GM19452 (cell line): ENCODE measurements around the gene TCF3.

ENCODE experiments used
- ATAC-seq: cut with Tn5 transposase; IDR thresholded peaks from one replicate; pipeline ENCODE4 v1.9.1; 2021; ENCODE audit not compliant: unreplicated experiment

The TCF3 gene

DNA sequence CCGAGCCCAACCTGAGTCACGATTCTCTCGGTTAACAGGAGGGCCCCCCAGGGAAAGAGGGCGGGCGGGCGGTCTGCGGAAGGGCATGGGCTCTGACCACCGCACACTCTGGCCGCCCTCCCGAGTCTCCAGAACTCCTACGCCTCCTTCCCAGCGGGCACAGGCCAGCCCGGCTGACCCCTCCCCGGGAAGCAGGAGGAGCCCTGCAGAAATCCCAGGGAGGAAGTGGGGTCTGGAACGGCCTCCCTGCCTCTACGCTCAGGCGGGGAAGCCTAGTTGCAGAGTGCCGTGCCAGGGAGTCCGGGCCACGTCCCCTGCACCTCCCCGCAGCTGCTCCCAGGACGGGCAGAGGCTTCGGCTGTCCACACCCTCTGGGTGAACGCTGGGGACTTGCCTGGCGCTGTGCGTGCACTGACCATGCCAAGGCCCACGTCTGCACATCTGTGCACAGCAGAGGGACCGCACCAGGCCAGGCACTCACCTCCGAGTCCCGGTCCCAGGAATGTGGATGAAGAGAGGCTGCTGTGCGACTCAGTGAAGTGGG, 20.8 kb downstream of the TCF3 start:
- no peak for ATAC-seq

DNA sequence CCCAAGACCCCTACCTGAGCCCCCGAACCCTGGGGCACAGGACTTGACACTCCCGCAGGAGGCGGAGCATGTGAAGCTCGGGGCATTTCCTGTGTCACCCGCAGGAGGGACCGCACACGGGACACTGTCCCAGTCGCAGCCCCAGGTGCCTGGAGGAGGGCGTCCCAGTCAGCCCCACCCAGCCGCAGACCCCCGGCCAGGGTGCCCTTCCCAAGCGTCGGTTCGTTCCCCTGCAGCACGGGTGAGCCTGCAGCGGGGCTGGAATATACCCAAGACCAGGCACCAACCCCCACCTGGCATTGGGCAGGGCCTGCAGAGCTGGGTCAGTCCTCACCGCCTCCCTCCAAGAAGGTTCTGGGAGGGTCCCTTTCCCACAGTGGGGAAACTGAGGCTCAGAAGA, 21.6 kb downstream of the TCF3 start:
- ATAC-seq = no peak

DNA sequence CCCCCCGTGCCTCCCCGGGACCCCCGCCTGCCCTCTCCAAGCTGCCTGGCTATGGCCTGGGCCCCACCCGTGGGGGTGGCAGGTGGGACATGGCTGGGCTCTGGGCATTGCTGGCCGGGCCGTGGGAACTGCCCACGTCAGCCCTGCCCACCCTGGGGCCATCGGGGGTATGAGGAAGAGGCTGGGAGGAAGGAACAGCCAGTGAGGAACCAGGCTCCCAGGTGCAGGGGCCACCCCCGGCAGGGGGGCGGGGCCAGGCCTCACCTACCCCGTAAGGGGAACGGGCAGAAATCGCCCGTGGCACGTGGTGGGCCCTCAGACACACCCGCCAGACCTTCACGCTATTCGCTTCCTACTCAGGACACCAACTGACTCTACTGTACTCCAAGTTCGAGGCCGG, 22.4 kb downstream of the TCF3 start:
- no peak for ATAC-seq

DNA sequence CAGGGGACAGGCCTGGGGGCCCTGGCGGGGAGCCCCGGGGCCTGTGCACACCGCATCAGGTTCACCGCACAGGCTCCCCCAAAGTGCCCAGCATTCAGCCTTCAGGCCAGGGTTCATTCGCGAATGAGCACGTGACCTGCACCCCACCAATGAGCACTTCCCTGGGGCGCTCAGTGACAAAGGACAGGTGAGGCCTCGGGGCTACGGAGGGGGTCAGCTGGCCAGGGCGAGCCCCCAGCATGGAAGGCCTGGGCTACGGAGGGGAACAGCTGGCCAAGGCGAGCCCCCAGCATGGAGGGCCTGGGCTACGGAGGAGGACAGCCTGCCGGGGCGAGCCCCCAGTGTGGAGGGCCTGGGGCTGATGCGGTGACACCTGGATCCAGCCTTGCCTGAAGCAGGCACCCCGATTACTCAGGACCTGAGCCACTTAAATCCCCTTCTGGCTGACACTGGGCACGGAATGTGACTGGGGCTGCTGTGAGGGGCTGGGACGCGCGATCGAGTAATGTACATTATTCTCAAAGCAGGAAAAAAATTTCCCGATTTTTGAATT, 23.1 kb downstream of the TCF3 start:
- no peak for ATAC-seq

DNA sequence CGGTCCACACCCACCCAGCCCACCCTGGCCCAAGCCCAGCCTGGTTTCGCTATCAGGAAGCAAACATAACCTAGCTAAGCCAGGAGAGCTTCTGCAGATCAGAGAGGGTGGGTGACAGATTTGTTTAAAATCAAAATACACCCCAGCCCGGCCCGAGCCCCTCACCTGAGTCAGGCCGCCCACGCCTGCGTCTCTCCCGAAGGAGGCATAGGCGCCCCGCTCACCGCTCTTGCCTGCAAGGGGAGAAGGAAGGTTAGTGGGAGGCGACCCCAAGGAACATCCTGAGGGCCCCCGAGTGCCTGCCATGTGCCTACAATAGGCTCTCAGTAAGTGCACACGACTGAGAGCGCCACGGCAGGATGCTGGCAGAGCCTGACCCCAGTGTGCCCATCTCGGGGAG, 25.2 kb downstream of the TCF3 start:
- ATAC-seq = no peak

DNA sequence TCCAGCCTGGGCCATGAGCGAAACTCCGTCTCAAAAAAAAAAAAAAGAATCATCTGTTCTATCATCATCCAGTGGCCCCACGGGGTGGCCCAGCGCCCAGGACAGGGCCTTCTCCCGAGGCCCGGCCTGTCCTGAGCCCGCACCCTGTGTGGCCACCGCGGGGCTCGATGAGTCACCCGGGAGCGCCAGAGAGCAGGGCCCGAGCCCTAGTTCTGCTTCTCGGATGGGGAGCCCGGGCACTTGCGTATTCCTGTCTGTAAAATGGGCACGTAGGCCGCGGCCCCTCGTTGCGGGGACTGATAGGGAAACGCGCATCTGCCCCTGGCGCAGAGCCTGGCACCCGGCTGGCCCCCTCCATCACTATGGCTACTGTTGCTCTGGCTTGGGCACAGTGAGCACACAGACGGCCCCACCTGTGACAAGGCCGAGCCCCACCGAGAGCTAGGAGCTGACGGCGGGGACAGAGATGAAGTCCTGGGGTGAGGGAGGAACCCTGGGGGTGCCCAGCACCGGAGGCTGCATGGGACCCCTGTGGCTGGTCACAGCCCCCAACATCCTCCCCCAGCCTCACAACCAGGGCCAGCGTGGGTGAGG, 25.9 kb downstream of the TCF3 start:
- no peak for ATAC-seq

DNA sequence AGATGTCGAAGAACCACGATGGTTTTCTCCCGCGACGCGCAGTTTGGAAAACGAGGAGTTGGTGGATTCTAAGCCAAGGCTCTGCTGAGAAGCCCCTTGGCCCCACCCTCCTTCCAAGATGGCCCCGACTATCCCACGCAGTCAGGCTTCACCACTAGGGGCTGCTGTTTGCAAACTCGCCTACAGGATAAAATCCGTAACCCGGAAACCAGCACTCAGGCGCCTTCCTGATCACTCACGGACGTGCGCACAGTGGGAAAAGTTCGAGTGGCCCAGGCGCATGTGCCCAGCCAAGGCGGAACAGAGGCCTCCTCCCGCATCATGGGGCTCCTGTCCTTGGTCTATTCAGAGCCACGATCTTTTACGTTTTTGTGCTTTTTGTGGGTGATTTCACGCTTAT, 28.0 kb downstream of the TCF3 start:
- no peak for ATAC-seq

DNA sequence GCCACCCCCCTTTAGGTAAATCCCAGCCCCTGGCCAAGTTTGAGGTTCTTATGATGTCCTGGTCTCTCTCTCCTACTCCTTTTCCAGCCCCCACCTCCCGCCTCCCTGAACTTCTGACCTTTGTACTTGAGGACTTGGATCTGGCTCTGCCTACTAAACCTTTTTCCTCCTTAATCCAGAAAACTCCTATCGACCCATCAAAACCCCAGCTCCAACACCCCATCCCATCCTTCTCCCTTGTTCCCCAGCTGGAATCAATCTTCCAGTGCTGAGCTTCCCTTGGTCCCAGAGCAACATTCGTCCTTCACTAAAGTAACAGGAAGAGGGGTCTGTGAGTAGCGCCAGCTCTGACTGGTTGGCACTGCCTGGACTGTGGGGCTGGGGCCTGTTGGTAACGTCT, 29.9 kb downstream of the TCF3 start:
- ATAC-seq = no peak

DNA sequence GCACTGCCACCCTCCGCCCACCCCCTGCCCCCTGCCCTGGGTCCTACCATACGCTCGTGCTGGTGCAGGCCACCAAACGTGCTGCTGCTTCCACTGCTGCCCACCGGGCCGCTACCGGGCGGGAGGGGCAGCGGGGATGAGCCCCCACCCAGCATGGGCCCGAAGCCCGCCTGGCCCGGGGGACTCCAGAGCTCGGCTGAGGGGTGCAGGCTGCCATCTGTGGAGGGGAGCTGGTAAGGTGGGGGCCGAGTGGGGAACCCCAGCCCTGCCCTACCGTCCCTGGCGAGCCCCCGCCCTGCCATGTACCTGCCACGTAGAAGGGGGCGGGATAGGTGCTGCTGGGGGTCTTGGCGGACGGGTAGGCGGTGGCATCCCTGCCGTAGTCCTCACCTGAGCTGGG, 30.4 kb downstream of the TCF3 start:
- ATAC-seq = no peak

DNA sequence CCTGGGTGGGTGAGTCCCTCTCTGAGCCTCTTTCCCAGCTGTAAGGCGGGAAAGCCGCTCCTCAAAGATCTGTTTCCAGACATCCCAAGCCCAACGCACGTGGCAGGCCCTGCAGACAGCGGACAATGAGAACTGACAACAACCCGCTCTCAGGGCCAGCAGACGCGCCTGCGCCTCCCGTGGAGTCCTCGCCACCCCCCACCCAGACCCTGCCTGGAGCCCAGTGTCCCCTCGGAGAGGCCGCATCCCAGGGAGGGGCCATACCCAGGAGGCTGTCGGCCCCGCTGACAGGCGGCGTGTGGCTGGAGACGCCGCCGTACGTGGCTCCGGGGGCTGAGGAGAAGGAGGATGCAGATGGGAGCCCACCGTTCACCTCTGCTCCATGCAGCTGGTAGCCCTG, 30.8 kb downstream of the TCF3 start:
- ATAC-seq = no peak

DNA sequence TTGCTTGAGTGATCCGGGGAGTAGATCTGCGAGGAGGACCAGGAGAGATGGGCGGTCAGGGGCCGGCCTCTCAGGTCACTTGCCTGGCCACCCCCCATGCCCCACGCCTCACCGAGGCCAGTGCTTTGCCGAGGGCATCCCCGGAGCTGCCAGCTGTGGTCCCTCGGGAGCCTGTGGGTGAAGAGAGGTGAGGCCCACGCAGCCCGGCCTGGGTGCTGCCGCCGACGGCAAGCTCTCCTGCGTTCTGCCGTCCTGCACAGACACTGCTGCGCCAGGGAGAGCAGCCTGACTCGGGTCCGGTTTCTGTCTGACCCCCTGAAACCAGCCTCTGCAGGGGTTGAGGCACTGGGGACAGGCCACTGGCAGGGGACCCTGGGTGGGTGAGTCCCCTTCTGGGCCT, 31.4 kb downstream of the TCF3 start:
- ATAC-seq = no peak

DNA sequence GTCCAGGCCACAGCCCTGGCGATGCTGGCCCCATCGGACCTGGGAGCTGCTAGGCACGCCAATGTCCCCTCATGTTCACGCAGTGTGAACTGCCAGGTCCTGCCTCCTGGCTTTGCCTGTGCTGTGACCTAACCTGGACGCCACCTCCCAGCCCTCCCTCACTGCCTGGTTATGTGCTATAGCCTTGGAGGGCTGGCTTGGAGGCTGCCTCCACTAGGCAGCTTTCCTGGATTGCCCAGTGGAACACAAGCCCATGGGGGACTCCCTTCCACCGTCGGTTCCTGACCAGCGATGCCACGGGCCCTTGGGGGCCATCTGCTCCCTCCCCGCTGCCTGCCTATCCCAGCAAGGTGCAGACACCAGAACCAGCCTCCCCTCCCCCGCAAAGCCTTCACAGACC, 31.9 kb downstream of the TCF3 start:
- no peak for ATAC-seq

DNA sequence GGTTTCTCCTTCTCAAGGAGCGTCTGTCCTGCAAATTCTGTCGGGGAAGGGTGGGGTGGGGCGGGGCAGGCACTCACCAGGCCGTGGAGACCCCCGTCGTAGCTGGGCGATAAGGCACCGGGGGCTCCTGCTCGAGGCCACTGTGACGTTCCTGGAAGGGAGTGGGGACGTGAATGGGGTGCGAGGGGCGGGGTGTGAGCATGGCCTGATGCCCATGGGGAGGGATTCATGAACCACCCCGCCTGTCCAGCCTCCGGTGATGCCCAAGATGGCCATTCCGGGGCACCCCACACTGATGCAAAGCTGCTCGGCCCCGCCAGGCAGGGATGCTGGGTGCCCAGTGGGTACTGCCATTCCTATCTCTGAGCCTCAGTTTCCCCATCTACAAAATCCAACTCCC, 32.7 kb downstream of the TCF3 start:
- no peak for ATAC-seq

DNA sequence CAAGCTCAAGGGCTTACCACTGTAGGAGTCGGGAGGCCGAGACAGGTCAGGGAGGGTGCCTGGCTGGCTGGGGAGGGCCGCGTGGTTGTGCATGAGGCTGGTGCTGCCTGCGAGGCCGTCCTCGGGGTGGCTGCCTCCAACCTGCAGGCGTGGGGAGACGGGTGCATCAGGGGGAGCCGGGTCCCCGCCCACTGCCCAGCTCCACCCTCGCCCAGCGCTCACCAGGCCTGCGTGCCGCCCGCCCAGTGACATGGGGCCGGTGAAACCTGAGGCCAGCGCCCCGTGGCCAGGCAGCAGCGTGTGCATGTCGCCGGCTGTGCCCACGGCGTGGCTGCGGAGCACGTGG, 33.3 kb downstream of the TCF3 start:
- ATAC-seq = no peak

DNA sequence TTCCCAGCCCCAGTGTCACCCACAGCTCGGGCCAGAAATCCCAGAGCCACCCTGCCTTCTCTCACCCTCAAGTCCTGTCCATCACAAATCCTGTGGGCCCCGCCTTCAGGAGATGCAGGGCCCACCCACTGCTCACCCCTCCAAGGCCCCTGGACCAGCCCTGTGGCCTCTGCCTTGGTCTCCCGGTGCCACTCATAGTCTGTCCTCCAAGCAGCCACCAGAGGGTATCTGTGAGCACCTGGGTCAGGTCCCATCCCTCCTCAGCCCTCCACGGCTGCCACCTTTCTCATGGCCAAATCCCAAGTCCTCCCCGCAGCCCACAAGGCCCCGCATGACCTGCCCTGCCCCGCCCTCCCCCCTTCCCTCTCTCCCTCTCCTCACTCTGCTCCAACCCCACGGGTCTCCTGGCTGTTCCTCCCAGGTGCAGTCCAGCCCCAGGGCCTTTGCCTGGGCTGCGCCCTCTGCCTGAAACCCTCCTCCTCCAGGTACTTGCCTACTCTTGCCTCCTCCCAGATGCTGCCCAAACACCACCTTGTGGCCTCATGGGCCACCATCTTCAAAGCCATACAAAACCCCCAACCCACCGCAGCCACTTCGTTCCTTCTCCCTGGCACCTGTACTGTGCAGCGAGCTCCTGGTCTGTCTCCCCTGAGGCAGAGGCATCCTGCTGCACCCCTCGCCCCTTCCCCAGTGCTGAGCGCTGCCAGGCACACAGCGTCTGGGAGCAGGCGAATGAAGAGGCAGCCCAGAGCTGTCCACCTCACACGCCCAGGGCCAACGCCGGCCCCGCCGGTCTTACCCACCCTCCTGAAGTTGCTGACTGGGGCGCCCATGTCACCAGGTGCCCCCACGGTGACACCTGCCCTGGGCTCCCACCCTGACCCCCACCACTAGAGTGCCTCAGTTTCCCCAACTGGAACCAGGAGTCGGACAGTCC, 34.0 kb downstream of the TCF3 start:
- no peak for ATAC-seq

DNA sequence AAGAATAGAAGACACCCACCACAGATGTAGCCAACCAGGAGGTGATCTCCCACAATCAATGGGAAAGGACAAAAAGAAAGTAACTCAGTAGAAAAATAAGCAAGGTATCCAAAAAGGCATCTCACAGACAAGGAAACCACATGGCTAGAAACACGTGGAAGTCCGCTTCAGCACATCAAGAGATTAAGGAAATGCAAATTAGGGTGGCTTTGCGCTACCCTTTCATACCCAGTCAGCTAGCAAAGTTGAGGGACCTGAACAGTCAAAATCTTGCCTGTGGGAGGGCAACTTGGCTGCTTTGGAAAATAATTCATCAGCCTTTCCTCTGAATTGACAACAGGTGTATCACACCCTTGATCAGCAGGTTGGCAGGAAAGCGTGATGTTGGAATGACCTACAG, 35.5 kb downstream of the TCF3 start:
- ATAC-seq = no peak

DNA sequence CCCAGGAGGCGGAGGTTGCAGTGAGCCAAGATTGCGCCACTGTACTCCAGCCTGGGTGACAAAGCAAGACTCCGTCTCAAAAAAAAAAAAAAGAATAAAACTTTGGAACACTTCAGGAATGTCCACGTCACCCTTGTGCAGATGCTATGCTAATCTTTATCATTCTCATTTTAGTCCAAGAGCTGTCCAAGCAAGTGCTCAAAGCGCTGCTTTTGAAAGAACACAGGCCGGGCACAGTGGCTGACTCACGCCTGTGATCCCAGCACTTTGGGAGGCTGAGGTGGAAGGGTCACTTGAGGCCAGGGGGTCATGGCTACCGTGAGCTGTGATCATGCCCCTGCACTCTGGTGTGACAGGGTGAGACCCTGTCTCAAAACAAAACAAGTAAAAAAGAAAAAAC, 36.0 kb downstream of the TCF3 start:
- no peak for ATAC-seq

DNA sequence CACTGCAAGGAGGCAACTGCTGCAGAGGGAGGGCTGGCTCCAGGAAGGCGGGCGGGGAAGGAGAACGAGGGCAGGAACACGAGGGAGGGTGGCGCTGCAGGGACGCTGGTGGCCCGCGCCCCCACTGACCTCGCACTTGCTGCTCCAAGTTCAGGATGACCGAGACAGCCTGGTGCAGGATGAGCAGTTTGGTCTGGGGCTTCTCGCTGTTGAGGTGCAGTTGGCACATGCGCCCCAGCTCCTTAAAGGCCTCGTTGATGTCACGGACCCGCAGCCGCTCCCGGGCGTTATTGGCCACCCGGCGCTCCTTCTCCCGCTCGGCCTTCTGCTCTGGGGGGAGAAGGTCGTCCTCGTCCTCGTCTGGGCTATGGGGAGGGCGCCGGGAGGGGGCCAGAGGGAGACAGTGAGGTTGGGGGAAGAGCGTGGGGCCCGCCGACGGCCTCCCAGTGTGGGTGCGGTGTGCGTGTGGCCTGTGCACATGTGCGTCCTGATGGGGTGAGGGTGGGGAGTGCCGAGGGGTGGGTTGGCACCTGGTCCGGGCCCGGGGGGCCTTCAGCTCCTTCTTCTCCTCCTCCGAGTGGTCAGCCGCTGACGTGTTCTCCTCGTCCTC, 37.2 kb downstream of the TCF3 start:
- ATAC-seq = no peak

DNA sequence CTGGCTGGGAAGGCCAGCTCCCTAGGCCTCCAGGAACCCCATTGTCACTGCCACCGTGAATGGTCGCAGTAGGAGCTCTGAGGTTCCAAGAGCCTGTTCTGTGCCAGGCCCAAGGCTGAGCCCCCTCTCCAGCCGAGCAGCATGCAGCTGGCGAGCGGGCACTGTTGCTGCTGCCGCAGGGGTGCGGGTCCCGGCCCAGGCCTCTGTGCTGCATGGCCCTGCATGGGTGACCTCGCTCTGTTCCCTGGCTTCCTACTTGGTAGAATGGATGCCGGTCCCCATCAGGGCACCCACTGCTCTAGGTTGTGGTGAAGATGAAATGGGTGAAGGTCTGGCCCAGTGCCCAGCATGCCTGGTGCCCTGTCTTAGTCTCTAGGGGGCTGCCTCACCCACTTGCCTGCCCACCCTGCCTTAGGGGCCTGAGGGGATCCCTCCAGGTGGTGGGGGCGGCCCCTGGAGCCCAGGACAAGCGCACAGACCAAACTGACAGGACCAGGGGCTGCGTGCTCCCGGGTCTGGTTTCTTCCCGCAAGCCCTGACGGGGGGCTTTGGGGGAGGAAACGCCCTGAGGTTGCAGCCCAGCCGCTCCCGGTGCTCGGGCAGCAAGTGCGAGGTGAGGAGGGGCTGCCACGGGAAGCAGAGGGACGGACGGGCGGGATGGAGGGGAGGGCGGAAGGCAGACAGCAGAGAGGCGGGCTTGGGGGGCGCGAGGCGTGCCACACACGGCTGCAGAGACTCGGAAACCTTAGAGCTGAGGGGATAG, 38.4 kb downstream of the TCF3 start:
- ATAC-seq = no peak

DNA sequence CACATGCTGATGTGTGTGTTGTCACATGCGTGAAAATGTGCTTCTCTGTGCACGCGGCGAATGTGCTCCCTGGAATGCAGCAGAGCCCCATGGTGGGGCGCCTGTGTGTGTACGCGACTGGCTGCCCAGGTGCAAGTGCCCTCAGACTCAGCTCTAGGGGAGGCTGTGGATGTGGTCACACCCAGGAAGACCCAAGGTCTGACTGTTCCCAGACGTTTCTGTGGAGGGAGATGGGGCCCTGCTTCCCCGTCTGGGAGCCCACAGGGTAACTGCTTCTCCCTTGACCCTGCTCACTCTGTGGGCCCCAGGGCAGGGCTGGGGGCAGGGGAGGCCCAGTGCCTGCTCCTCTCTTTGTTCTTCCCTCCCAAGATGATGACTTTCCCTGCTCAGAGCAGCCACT, 39.3 kb downstream of the TCF3 start:
- ATAC-seq = no peak
